ENCODE data around the gene BATF3. TPM values are rescaled to one million over a fixed set of nuclear protein-coding genes. Genes with fewer than 3 reads are reported as not detected.
A peak's percentile ranks its signal among the peaks of the same experiment; 100 is the strongest.

Gene BATF3
- total and polyA plus RNA-seq, 2 donors (not counting 3 experiments of a cell fraction or from before 2014, with no cell fraction given), result 0.69 to 1.9 TPM

DNA sequence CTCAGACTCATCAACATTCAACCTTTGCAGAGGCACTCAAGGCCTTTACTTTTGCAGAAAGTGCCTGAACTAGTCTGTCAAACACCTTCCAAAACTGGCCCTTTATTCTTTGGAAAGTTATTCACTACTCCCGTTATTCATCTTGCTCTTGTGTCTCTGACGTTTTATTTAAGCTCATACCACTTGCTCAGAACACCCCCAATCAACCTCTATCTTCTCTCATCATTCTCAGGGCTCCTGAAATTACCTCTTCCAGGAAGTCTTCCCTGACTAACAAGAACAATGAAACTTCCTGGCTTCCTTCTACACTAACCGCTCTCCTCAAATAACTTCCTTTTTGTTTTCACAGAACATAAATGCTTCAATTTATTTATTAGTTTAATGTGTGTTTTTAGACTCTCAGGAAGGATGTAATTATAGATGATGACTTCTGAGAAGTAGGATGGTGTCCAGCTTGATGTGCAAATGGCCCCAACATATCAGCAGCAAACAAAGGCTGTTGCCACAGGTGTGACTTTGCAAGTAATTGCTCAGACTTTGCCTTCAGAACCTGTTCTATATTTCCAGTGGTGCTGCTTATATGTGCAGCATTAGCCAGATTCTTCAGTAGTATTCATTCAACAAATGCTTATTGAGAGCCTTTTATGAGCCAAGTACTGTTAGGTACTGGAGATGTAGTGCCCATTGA is 22.8 kb upstream of the BATF3 start:
- DNase-seq (ENCODE audit: low read depth, low spot score) (peak; percentile 32), FAIRE-seq (peak; percentile 31)
- Histone ChIP-seq H2AFZ (ENCODE audit: low read depth, low read length) (no peak overlapping the region), H4K20me1 (replicated peaks; ENCODE audit: control insufficient read depth, extremely low read depth, insufficient read depth, low read length) (no peaks in the 10 kb centered on the region), H3K27ac (ENCODE audit: insufficient read depth, low read depth, low read length) (no peak overlapping the region), H3K4me2 (ENCODE audit: insufficient read depth, low read length) (peak overlapping the region; percentile 43), H3K79me2 (ENCODE audit: control insufficient read depth, insufficient read depth, low read length) (no peaks in the 10 kb centered on the region), H3K4me3 (replicated peaks in 1 of 3; ENCODE audit: insufficient read depth in 1 of 3, low read depth in 1 of 3, low read length in 3 of 3) (no peak overlapping the region), H3K9me3 (replicated peaks; ENCODE audit: control insufficient read depth, insufficient read depth, low read length) (no peaks in the 10 kb centered on the region), H3K9ac (replicated peaks; ENCODE audit: extremely low read depth, insufficient read depth, low read length) (no peak overlapping the region), H3K9me1 (replicated peaks; ENCODE audit: control insufficient read depth, extremely low read depth, insufficient read depth, low read length) (no peaks in the 10 kb centered on the region), H3K36me3 (ENCODE audit: control insufficient read depth in 2 of 2, extremely low read depth in 1 of 2, insufficient read depth in 2 of 2, low read length in 2 of 2) (no peaks in the 10 kb centered on the region), H3K4me1 (ENCODE audit: control insufficient read depth, extremely low read depth, insufficient read depth, low read length) (peaks cover 16% of the 10 kb centered on the region), H3K27me3 (ENCODE audit: control insufficient read depth in 2 of 2, insufficient read depth in 2 of 2, low read length in 2 of 2) (peaks cover 0 to 2% of the 10 kb centered on the region in 2 experiments)
- dilution Hi-C loops (cut with MboI; ENCODE audit: extremely low pct_ligation_motif_present, low sequenced_read_pairs), result no loop called here
- TF ChIP-seq GATA2 (IDR thresholded peaks at IDR 0.05; ENCODE audit: insufficient read depth, insufficient read length, low read depth, low read length) (peak; percentile 31), POLR2AphosphoS5 (IDR thresholded peaks at IDR 0.05; ENCODE audit: insufficient read depth, low read depth, low read length) (peak; percentile 31), EZH2 (IDR thresholded peaks at IDR 0.05; ENCODE audit: borderline replicate concordance, low read depth, low read length, severe bottlenecking) (no peak), JUN (IDR thresholded peaks at IDR 0.05; ENCODE audit: borderline replicate concordance, insufficient read depth, insufficient read length, low read depth) (no peak), CTCF (IDR thresholded peaks at IDR 0.05; ENCODE audit: extremely low read depth in 1 of 2, insufficient read depth in 1 of 2, low read depth in 1 of 2, low read length in 2 of 2) (no peak)
- TF ChIP-seq, protein P1, sequence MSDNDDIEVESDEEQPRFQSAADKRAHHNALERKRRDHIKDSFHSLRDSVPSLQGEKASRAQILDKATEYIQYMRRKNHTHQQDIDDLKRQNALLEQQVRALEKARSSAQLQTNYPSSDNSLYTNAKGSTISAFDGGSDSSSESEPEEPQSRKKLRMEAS (IDR thresholded peaks at IDR 0.05; ENCODE audit: insufficient read depth, insufficient read length), result no peak
- CTCF ChIA-PET, result interaction anchor here (2.2 to 4.0 kb wide), 2 partner anchors 27 to 57 kb away, joined by 14 to 23 read pairs; no protein-coding TSS in a partner anchor
- no TSS peak for BruUV-seq (replicated peaks)
- intact Hi-C loops (cut with micrococcal nuclease), result no loop called here
- POLR2A ChIA-PET, result interaction anchor here (0.7 to 1.0 kb wide), 2 partner anchors 114 to 200 kb away, joined by 3 to 6 read pairs; partner anchors contain the start of gene ATF3

All from endothelial cell of umbilical vein (primary cell).